ENCODE data around the gene FTO. TPM values are rescaled to one million over a fixed set of nuclear protein-coding genes. Genes with fewer than 3 reads are reported as not detected.
A peak's percentile ranks its signal among the peaks of the same experiment; 100 is the strongest.

The FTO gene
- total and polyA plus RNA-seq, 2 experiments from 2014 or later: 46.8 to 77.7 TPM

GRCh38 chr16:54048586-54049495 is 344.9 kb downstream of the FTO start:
- TF ChIP-seq EZH2 (IDR thresholded peaks at IDR 0.05; ENCODE audit: borderline replicate concordance) (no peak), CTCF (IDR thresholded peaks at IDR 0.05; ENCODE audit: poor library complexity) (no peak), EZH2phosphoT487 (IDR thresholded peaks at IDR 0.05; ENCODE audit: low read depth, severe bottlenecking, unreplicated experiment) (no peak)
- Histone ChIP-seq H4K20me1 (ENCODE audit: insufficient read depth, poor library complexity, severe bottlenecking) (no peaks in the 10 kb centered on the region), H2AFZ (no peak overlapping the region), H3K9me2 (replicated peaks; ENCODE audit: insufficient read depth) (no peaks in the 10 kb centered on the region), H3K4me2 (no peak overlapping the region), H3K79me2 (no peaks in the 10 kb centered on the region), H3K4me3 (no peak overlapping the region), H3K4me1 (ENCODE audit: insufficient read depth) (peaks cover 13% of the 10 kb centered on the region), H3K9me3 (ENCODE audit: low read depth) (no peaks in the 10 kb centered on the region), H3K27me3 (no peaks in the 10 kb centered on the region), H3K27ac (no peak overlapping the region), H3K36me3 (replicated peaks; ENCODE audit: insufficient read depth, low read depth) (no peaks in the 10 kb centered on the region)
- WGBS (ENCODE audit: low lambda C conversion rate, missing lambda C conversion rate): 56% methylated on average over 11 of the region's 11 CpGs
- no peak for DNase-seq (ENCODE audit: low spot score)

- no peaks in the 10 kb centered on the region for H4K20me1 ChIP-seq (ENCODE audit: insufficient read depth, poor library complexity, severe bottlenecking)
- H3K4me3 ChIP-seq: no peak overlapping the region
- TF ChIP-seq EZH2phosphoT487 (IDR thresholded peaks at IDR 0.05; ENCODE audit: low read depth, severe bottlenecking, unreplicated experiment) (no peak), CTCF (IDR thresholded peaks at IDR 0.05; ENCODE audit: poor library complexity) (no peak), EZH2 (IDR thresholded peaks at IDR 0.05; ENCODE audit: borderline replicate concordance) (no peak)
- no peaks in the 10 kb centered on the region for H3K9me2 ChIP-seq (replicated peaks; ENCODE audit: insufficient read depth)
- WGBS (ENCODE audit: low lambda C conversion rate, missing lambda C conversion rate): 67% methylated on average over 8 of the region's 8 CpGs
- no peak overlapping the region for H2AFZ ChIP-seq
- no peaks in the 10 kb centered on the region for H3K36me3 ChIP-seq (replicated peaks; ENCODE audit: insufficient read depth, low read depth)
- no peak for DNase-seq (ENCODE audit: low spot score)
- no peaks in the 10 kb centered on the region for H3K27me3 ChIP-seq
- H3K4me1 ChIP-seq (ENCODE audit: insufficient read depth): peaks cover 16% of the 10 kb centered on the region
- no peaks in the 10 kb centered on the region for H3K79me2 ChIP-seq
- H3K27ac ChIP-seq: no peak overlapping the region
- no peaks in the 10 kb centered on the region for H3K9me3 ChIP-seq (ENCODE audit: low read depth)
- H3K4me2 ChIP-seq: no peak overlapping the region
Measured at GRCh38 chr16:54049591-54050458, 345.9 kb downstream of the FTO start.

- TF ChIP-seq EZH2phosphoT487 (IDR thresholded peaks at IDR 0.05; ENCODE audit: low read depth, severe bottlenecking, unreplicated experiment) (peak; percentile 86), CTCF (IDR thresholded peaks at IDR 0.05; ENCODE audit: poor library complexity) (no peak)
- DNase-seq (ENCODE audit: low spot score): peak; percentile 15
- H3K27me3 ChIP-seq: no peaks in the 10 kb centered on the region
- H3K9me2 ChIP-seq (replicated peaks; ENCODE audit: insufficient read depth): no peaks in the 10 kb centered on the region
- no peak overlapping the region for H3K4me3 ChIP-seq
- H3K36me3 ChIP-seq (replicated peaks; ENCODE audit: insufficient read depth, low read depth): no peaks in the 10 kb centered on the region
- peaks cover 24% of the 10 kb centered on the region for H3K4me1 ChIP-seq (ENCODE audit: insufficient read depth)
- H3K9me3 ChIP-seq (ENCODE audit: low read depth): no peaks in the 10 kb centered on the region
- no peaks in the 10 kb centered on the region for H4K20me1 ChIP-seq (ENCODE audit: insufficient read depth, poor library complexity, severe bottlenecking)
- no peak overlapping the region for H3K27ac ChIP-seq
- H3K4me2 ChIP-seq: peak overlapping the region; percentile 28
- WGBS (ENCODE audit: low lambda C conversion rate, missing lambda C conversion rate): 39% methylated on average over 7 of the region's 7 CpGs
- H2AFZ ChIP-seq: no peak overlapping the region
- no peaks in the 10 kb centered on the region for H3K79me2 ChIP-seq
Measured at GRCh38 chr16:54050459-54051210, 346.7 kb downstream of the FTO start.

Measured in hepatocyte (in vitro differentiated cells).